Peyer's patch (tissue), 4 donors: Measurements from ENCODE around the gene ZC2HC1B.

Experiments used
- CTCF ChIP-seq, 6 experiments: fragments of 450-650 bp in 4 of 6; fragments of 200-600 bp in 2 of 6; sonication (generic) in 1 of 6; IDR thresholded peaks; one replicate each; pipeline ENCODE4 v1.5.1; 2017 to 2019; ENCODE audit warnings: antibody characterized with exemption in 6 of 6, mild to moderate bottlenecking in 3 of 6, moderate library complexity in 1 of 6
- POLR2A ChIP-seq, 2 donors: fragments of 450-650 bp; IDR thresholded peaks; one replicate each; pipeline ENCODE4 v1.5.1; 2017; ENCODE audit warnings: antibody characterized with exemption in 2 of 2, mild to moderate bottlenecking in 2 of 2, moderate library complexity in 2 of 2

GRCh38 chr6:143971482-143972205 is 107.4 kb downstream of the ZC2HC1B start:
- no peak for TF ChIP-seq CTCF (IDR thresholded peaks at IDR 0.05)
- no peak for TF ChIP-seq POLR2A (IDR thresholded peaks at IDR 0.05)
